AML-193 (cell line): ENCODE measurements around the gene TMEM150B.

ENCODE experiments used
- DNase-seq, 2 experiments: peaks; one replicate each; lab custom pipeline; 2025; lab: John Stamatoyannopoulos, UW

TMEM150B gene

GRCh38 chr19:55325172-55325571, at the start of gene TMEM150B:
Gene TMEM150B, minus strand, starts transcription at chr19:55325341. Its CDS starts 4,305 bp downstream, at chr19:55321036.
- no peak for DNase-seq

GRCh38 chr19:55373993-55374757, 49.0 kb upstream of the TMEM150B start:
- no peak for DNase-seq

- DNase-seq: no peak
These were observed 48.3 kb upstream of the TMEM150B start for GRCh38 chr19:55373306-55373992.

GRCh38 chr19:55372316-55373081, 47.4 kb upstream of the TMEM150B start:
- no peak for DNase-seq

GRCh38 chr19:55370305-55370988, 45.3 kb upstream of the TMEM150B start, which contains the start of gene IL11:
Gene IL11, minus strand, starts transcription at chr19:55370463. Its CDS starts 153 bp downstream, at chr19:55370310.
- DNase-seq: no peak

- no peak for DNase-seq
These were observed 44.6 kb upstream of the TMEM150B start for GRCh38 chr19:55369653-55370304.

GRCh38 chr19:55368701-55369563, 43.8 kb upstream of the TMEM150B start:
- DNase-seq: no peak

- no peak for DNase-seq
These were observed 43.0 kb upstream of the TMEM150B start for GRCh38 chr19:55368106-55368505.

GRCh38 chr19:55366790-55367189, 41.6 kb upstream of the TMEM150B start:
- DNase-seq: no peak

GRCh38 chr19:55365964-55366363, 40.8 kb upstream of the TMEM150B start:
- no peak for DNase-seq

GRCh38 chr19:55365245-55365644, 40.1 kb upstream of the TMEM150B start:
- no peak for DNase-seq

- no peak for DNase-seq
These were observed 38.0 kb upstream of the TMEM150B start, which contains the start of gene GARIN5B for GRCh38 chr19:55362990-55363716. Gene GARIN5B, minus strand, starts transcription at chr19:55363260. Its CDS starts 194 bp downstream, at chr19:55363066.

GRCh38 chr19:55362174-55362989, 37.2 kb upstream of the TMEM150B start:
- no peak for DNase-seq

GRCh38 chr19:55360902-55361301, 35.8 kb upstream of the TMEM150B start:
- DNase-seq: no peak

GRCh38 chr19:55358943-55359908, 34.1 kb upstream of the TMEM150B start:
- no peak for DNase-seq

GRCh38 chr19:55358493-55358892, 33.4 kb upstream of the TMEM150B start:
- DNase-seq: no peak

GRCh38 chr19:55355213-55355821, 30.2 kb upstream of the TMEM150B start:
- no peak for DNase-seq
